Colonic mucosa (tissue), 4 donors: ENCODE results near the gene CD80. TPM values are rescaled to one million over a fixed set of nuclear protein-coding genes. Genes with fewer than 3 reads are reported as not detected.

Experiments
- DNase-seq: peaks from one replicate; pipeline ENCODE4 v3.0.0-alpha.2; 2020
- H3K27ac ChIP-seq: fragments of 200-600 bp; one replicate; pipeline ENCODE4 v1.8.0; 2021
- H3K27me3 ChIP-seq: fragments of 200-600 bp; one replicate; pipeline ENCODE4 v1.8.0; 2021
- H3K36me3 ChIP-seq: fragments of 200-600 bp; one replicate; pipeline ENCODE4 v1.8.0; 2021
- H3K4me1 ChIP-seq: fragments of 200-600 bp; one replicate; pipeline ENCODE4 v1.8.0; 2021; ENCODE audit warnings: mild to moderate bottlenecking
- H3K4me3 ChIP-seq: fragments of 200-600 bp; one replicate; pipeline ENCODE4 v1.8.0; 2021
- H3K9ac ChIP-seq, 2 donors: one replicate each; pipeline ENCODE4 v1.7.0; 2013; ENCODE audit warnings: control low read depth in 2 of 2, low read depth in 2 of 2, low read length in 2 of 2
- H3K9me3 ChIP-seq: fragments of 200-600 bp; one replicate; pipeline ENCODE4 v1.8.0; 2021
- CTCF ChIP-seq: fragments of 200-600 bp; IDR thresholded peaks from one replicate; pipeline ENCODE4 v1.8.0; 2022; ENCODE audit warnings: antibody characterized with exemption, mild to moderate bottlenecking
- intact Hi-C: fragments of 100-400 bp; cut with DNase I; formaldehyde crosslinking; loops from one replicate; pipeline ENCODE4 v1.14.1; 2022
- total RNA-seq, 2 donors: library from RNA; stranded (reverse); fragmentation: NEBNext Ultra II Directional in 1 of 2; extraction: Animal tissue kit (Norgen Biotek cat#: 25700) in 1 of 2; gene quantifications; one replicate each; pipeline ENCODE4 v1.2.1, GENCODE V29; 2021
- donor health status: healthy.
- donor health status: DM: no; HTN: no; CAD: no.
- donor health status: DM: no; HTN: no; CAD: no.

Gene CD80
- total RNA-seq, 2 donors from 2014 or later = 0.29 to 0.30 TPM

- no peak overlapping the region for H3K9ac ChIP-seq
- no peaks in the 10 kb centered on the region for H3K9me3 ChIP-seq
- no peaks in the 10 kb centered on the region for H3K4me1 ChIP-seq
- no peak for DNase-seq
- TF ChIP-seq CTCF = no peak
- no peaks in the 10 kb centered on the region for H3K36me3 ChIP-seq
- no peaks in the 10 kb centered on the region for H3K27me3 ChIP-seq
- no peak overlapping the region for H3K4me3 ChIP-seq
- H3K27ac ChIP-seq = no peak overlapping the region
- intact Hi-C loops = no loop called here
These were observed 51.1 kb downstream of the CD80 start for GRCh38 chr3:119508172-119508845.

DNA sequence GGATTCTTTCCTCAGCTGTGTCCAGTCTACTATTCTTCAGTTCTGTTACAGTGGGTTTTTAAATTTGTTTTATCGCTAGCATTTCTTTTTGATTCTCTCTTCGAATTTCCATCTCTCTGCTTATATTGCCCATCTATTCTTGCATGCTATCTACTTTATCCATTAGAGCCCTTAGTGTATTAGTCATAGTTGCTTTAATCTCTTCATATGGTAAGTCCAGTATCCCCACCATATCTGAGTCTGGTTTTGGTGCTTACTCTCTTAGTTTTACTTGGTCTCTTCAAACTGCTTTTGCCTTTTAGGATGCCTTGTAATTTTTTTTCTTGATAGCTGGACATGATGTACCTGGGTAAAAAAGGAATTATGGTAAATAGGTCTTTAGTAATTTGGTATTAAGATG lies 52.0 kb downstream of the CD80 start:
- Histone ChIP-seq H3K36me3 (no peaks in the 10 kb centered on the region), H3K9me3 (no peaks in the 10 kb centered on the region), H3K4me3 (no peak overlapping the region), H3K27me3 (no peaks in the 10 kb centered on the region), H3K9ac (no peak overlapping the region), H3K4me1 (no peaks in the 10 kb centered on the region), H3K27ac (no peak overlapping the region)
- DNase-seq = no peak
- intact Hi-C loops = no loop called here
- TF ChIP-seq CTCF = no peak

GRCh38 chr3:119506631-119507030 lies 52.8 kb downstream of the CD80 start:
- no peak for DNase-seq
- no peaks in the 10 kb centered on the region for H3K27me3 ChIP-seq
- no peak overlapping the region for H3K9ac ChIP-seq
- no peaks in the 10 kb centered on the region for H3K4me1 ChIP-seq
- TF ChIP-seq CTCF = no peak
- intact Hi-C loops = no loop called here
- no peak overlapping the region for H3K27ac ChIP-seq
- no peak overlapping the region for H3K4me3 ChIP-seq
- no peaks in the 10 kb centered on the region for H3K36me3 ChIP-seq
- H3K9me3 ChIP-seq = no peaks in the 10 kb centered on the region

DNA sequence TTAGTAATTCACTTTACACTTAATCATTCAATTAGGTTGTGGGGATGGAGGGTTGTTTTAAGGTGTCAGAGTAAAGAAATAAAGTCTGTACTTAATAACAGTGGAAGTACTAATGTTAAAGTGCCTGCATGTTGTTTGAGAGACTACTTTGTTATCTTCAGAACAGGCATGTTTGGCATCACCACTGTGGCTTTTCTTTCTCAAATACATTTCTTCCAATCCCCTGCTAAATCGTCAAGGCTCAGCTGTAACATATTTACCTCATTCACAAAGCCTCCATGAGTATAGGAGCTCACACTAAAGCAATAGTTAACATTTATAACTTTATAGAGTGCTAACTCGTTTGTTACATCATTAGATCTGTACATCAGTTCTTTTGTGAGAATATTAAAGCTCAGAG lies 58.5 kb downstream of the CD80 start:
- intact Hi-C loops = no loop called here
- no peak overlapping the region for H3K4me3 ChIP-seq
- TF ChIP-seq CTCF = no peak

GRCh38 chr3:119500265-119500664 lies 59.1 kb downstream of the CD80 start:
- H3K27ac ChIP-seq = no peak overlapping the region
- no peak overlapping the region for H3K9ac ChIP-seq
- intact Hi-C loops = no loop called here
- no peaks in the 10 kb centered on the region for H3K4me1 ChIP-seq
- no peaks in the 10 kb centered on the region for H3K9me3 ChIP-seq
- H3K4me3 ChIP-seq = no peak overlapping the region
- TF ChIP-seq CTCF = no peak
- no peaks in the 10 kb centered on the region for H3K27me3 ChIP-seq
- no peaks in the 10 kb centered on the region for H3K36me3 ChIP-seq
- no peak for DNase-seq

More for the DNA sequence above, 58.5 kb downstream of the CD80 start:
- Histone ChIP-seq H3K27me3 (no peaks in the 10 kb centered on the region), H3K27ac (no peak overlapping the region), H3K36me3 (no peaks in the 10 kb centered on the region), H3K9ac (no peak overlapping the region), H3K4me1 (no peaks in the 10 kb centered on the region), H3K9me3 (no peaks in the 10 kb centered on the region)
- DNase-seq = no peak
